Endothelial cell of umbilical vein (primary cell): ENCODE results near the gene SUPV3L1. TPM values are rescaled to one million over a fixed set of nuclear protein-coding genes. Genes with fewer than 3 reads are reported as not detected.

Source experiments
- BruUV-seq: library from RNA; stranded (reverse); fragments of 400-500 nt; replicated peaks from 2 replicates; lab custom pipeline; 2021; lab: Mats Ljungman, UMichigan
- CTCF ChIA-PET: fragments of 300-600, 350-600 bp; sonication (Branson Sonifier 250); formaldehyde crosslinking; loops from one replicate; lab custom pipeline; 2021; ENCODE audit warnings: antibody characterized with exemption, inconsistent platforms; lab: Charles Lee
- POLR2A ChIA-PET: fragments of 300-600, 350-600 bp; sonication (Branson Sonifier 250); formaldehyde crosslinking; loops from one replicate; lab custom pipeline; 2021; ENCODE audit warnings: antibody characterized with exemption, inconsistent platforms; lab: Charles Lee
- DNase-seq: peaks from one replicate; pipeline ENCODE4 v3.0.0-alpha.2; 2011; ENCODE audit warnings: low read depth, low spot score
- FAIRE-seq: peaks from 2 replicates; lab custom pipeline; 2011; peaks lifted over from hg19 to GRCh38; lab: Jason Lieb, UNC
- H2AFZ ChIP-seq: 2 replicates; pipeline ENCODE4 v1.6.0; 2012; ENCODE audit warnings: low read depth, low read length, control low read depth, inconsistent platforms
- H3K27ac ChIP-seq: 2 replicates; pipeline ENCODE4 v1.5.1; 2011; ENCODE audit warnings: low read depth, mild to moderate bottlenecking, control low read depth, low read length, moderate library complexity; ENCODE audit not compliant: insufficient read depth
- H3K27me3 ChIP-seq, 2 experiments: 2 replicates each; pipeline versions ENCODE4 v1.6.0 to v1.6.1; 2011; ENCODE audit warnings: low read length in 2 of 2, mixed read lengths in 1 of 2; ENCODE audit not compliant: control insufficient read depth in 2 of 2, insufficient read depth in 2 of 2
- H3K36me3 ChIP-seq, 2 experiments: 2 replicates in 1 of 2; 3 replicates in 1 of 2; pipeline ENCODE4 v1.5.1; 2011; ENCODE audit warnings: low read length in 2 of 2, mild to moderate bottlenecking in 1 of 2, moderate library complexity in 1 of 2; ENCODE audit not compliant: control insufficient read depth in 2 of 2, insufficient read depth in 2 of 2; ENCODE audit errors: extremely low read depth in 1 of 2
- H3K4me1 ChIP-seq: 3 replicates; pipeline ENCODE4 v1.5.1; 2011; ENCODE audit warnings: mild to moderate bottlenecking, low read length; ENCODE audit not compliant: control insufficient read depth, insufficient read depth; ENCODE audit errors: extremely low read depth
- H3K4me2 ChIP-seq: 2 replicates; pipeline ENCODE4 v1.6.1; 2011; ENCODE audit warnings: low read length, control low read depth, mixed read lengths; ENCODE audit not compliant: insufficient read depth
- H3K4me3 ChIP-seq, 3 experiments: fragments of 200-600 bp in 1 of 3; sonication (generic), shearing (Covaris generic) in 1 of 3; replicated peaks in 1 of 3; 2 replicates each; pipeline ENCODE4 v1.5.1; 2011 to 2016; ENCODE audit warnings: control low read depth in 3 of 3, low read length in 3 of 3, mild to moderate bottlenecking in 2 of 3, inconsistent platforms in 1 of 3, low read depth in 1 of 3, moderate library complexity in 1 of 3; ENCODE audit not compliant: insufficient read depth in 1 of 3
- H3K79me2 ChIP-seq: 2 replicates; pipeline ENCODE4 v1.6.0; 2012; ENCODE audit warnings: low read length, inconsistent platforms; ENCODE audit not compliant: control insufficient read depth, insufficient read depth
- H3K9ac ChIP-seq: replicated peaks from 2 replicates; pipeline ENCODE3; 2011; ENCODE audit warnings: low read length, control low read depth; ENCODE audit not compliant: insufficient read depth; ENCODE audit errors: extremely low read depth
- H3K9me1 ChIP-seq: replicated peaks from 3 replicates; pipeline ENCODE4 v1.6.0; 2011; ENCODE audit warnings: mild to moderate bottlenecking, low read length; ENCODE audit not compliant: control insufficient read depth, insufficient read depth; ENCODE audit errors: extremely low read depth
- H3K9me3 ChIP-seq: replicated peaks from 2 replicates; pipeline ENCODE4 v1.5.1; 2012; ENCODE audit warnings: low read length, inconsistent platforms; ENCODE audit not compliant: control insufficient read depth, insufficient read depth
- H4K20me1 ChIP-seq: replicated peaks from 2 replicates; pipeline ENCODE3; 2011; ENCODE audit warnings: mild to moderate bottlenecking, low read length; ENCODE audit not compliant: control insufficient read depth, insufficient read depth; ENCODE audit errors: extremely low read depth
- CTCF ChIP-seq, 2 donors: IDR thresholded peaks; 1 replicate in 1 of 2; 2 replicates in 1 of 2; pipeline ENCODE4 v1.5.1; 2011; ENCODE audit warnings: low read length in 2 of 2, mild to moderate bottlenecking in 2 of 2, moderate library complexity in 2 of 2, control low read depth in 1 of 2, inconsistent platforms in 1 of 2, low read depth in 1 of 2; ENCODE audit not compliant: insufficient read depth in 1 of 2; ENCODE audit errors: extremely low read depth in 1 of 2
- EZH2 ChIP-seq: IDR thresholded peaks from 2 replicates; pipeline ENCODE4 v1.6.1; 2012; ENCODE audit warnings: borderline replicate concordance, low read depth, mild to moderate bottlenecking, moderate library complexity, low read length, inconsistent platforms; ENCODE audit not compliant: severe bottlenecking
- FOS ChIP-seq: IDR thresholded peaks from 2 replicates; pipeline ENCODE4 v1.6.1; 2011; ENCODE audit warnings: mild to moderate bottlenecking, low read length, moderate library complexity, borderline replicate concordance; ENCODE audit not compliant: insufficient read depth
- GATA2 ChIP-seq: IDR thresholded peaks from 2 replicates; pipeline ENCODE4 v1.7.0; 2011; ENCODE audit warnings: low read depth, mild to moderate bottlenecking, moderate library complexity, mixed read lengths, low read length; ENCODE audit not compliant: insufficient read length, insufficient read depth
- JUN ChIP-seq: IDR thresholded peaks from 2 replicates; pipeline ENCODE4 v1.6.1; 2011; ENCODE audit warnings: borderline replicate concordance, low read depth; ENCODE audit not compliant: insufficient read length, insufficient read depth
- MAX ChIP-seq: IDR thresholded peaks from 2 replicates; pipeline ENCODE4 v1.6.1; 2011; ENCODE audit not compliant: insufficient read depth, insufficient read length
- MYC ChIP-seq: IDR thresholded peaks from one replicate; pipeline ENCODE4 v1.6.1; 2011; ENCODE audit warnings: mild to moderate bottlenecking, low read depth, low read length
- POLR2A ChIP-seq: IDR thresholded peaks from 2 replicates; pipeline ENCODE4 v1.6.1; 2012; ENCODE audit warnings: low read depth, mild to moderate bottlenecking, control low read depth, low read length
- POLR2AphosphoS5 ChIP-seq: IDR thresholded peaks from 2 replicates; pipeline ENCODE4 v1.6.1; 2012; ENCODE audit warnings: low read depth, mild to moderate bottlenecking, control low read depth, low read length, moderate library complexity; ENCODE audit not compliant: insufficient read depth
- dilution Hi-C: fragments of 300-500 bp; cut with MboI; formaldehyde crosslinking; loops from one replicate; pipeline ENCODE4 v1.15.0; 2019; ENCODE audit warnings: low sequenced_read_pairs; ENCODE audit not compliant: extremely low pct_ligation_motif_present
- intact Hi-C: fragments of 100-400 bp; cut with micrococcal nuclease; formaldehyde crosslinking; loops from one replicate; pipeline ENCODE4 v1.10.0; 2022
- polyA plus RNA-seq, 4 experiments: library from polyadenylated mRNA; depleted of rRNA in 3 of 4; stranded (reverse) in 3 of 4; unstranded in 1 of 4; fragments of >200 nt; gene quantifications; 2 replicates each; pipeline versions ENCODE4 v1.2.1 to v1.2.3, GENCODE V29; 2011 to 2012; ENCODE audit warnings: missing spikeins in 1 of 4
- total RNA-seq: library from RNA; stranded (reverse); gene quantifications from 2 replicates; pipeline ENCODE4 v1.2.3, GENCODE V29; 2021

Gene SUPV3L1
- total and polyA plus RNA-seq, 2 donors (not counting 3 experiments of a cell fraction or from before 2014, with no cell fraction given) = 21.8 to 30.4 TPM

- no peaks in the 10 kb centered on the region for H3K36me3 ChIP-seq
- dilution Hi-C loops (loop anchor here (25.0 kb wide), 1 partner anchor 157 kb away; no protein-coding TSS in a partner anchor), intact Hi-C loops (loop anchor here (10.0 kb wide), 1 partner anchor 415 kb away; no protein-coding TSS in a partner anchor)
- no TSS peak for BruUV-seq
- DNase-seq (no peak), FAIRE-seq (no peak)
- H3K4me3 ChIP-seq = no peak overlapping the region
- no peaks in the 10 kb centered on the region for H3K27me3 ChIP-seq
- H3K9ac ChIP-seq = no peak overlapping the region
- TF ChIP-seq MYC = no peak
- TF ChIP-seq POLR2AphosphoS5 = no peak
- TF ChIP-seq POLR2A = no peak
- no peak for TF ChIP-seq JUN
- no peak for TF ChIP-seq GATA2
- TF ChIP-seq MAX = no peak
- no peak for TF ChIP-seq FOS
- no peak for TF ChIP-seq EZH2
- TF ChIP-seq CTCF (IDR thresholded peaks at IDR 0.05; ENCODE audit: extremely low read depth in 1 of 2, insufficient read depth in 1 of 2, low read depth in 1 of 2, low read length in 2 of 2) = no peak
- H4K20me1 ChIP-seq = no peaks in the 10 kb centered on the region
- POLR2A ChIA-PET = no interaction called here
- H3K4me2 ChIP-seq = no peak overlapping the region
- H3K9me1 ChIP-seq = no peaks in the 10 kb centered on the region
- H3K27ac ChIP-seq = no peak overlapping the region
- H3K79me2 ChIP-seq = no peaks in the 10 kb centered on the region
- CTCF ChIA-PET = interaction anchor here (1.8 kb wide), 1 partner anchor 162 kb away, joined by 10 read pairs; no protein-coding TSS in a partner anchor
- H3K4me1 ChIP-seq = peaks cover 20% of the 10 kb centered on the region
- no peak overlapping the region for H2AFZ ChIP-seq
- no peaks in the 10 kb centered on the region for H3K9me3 ChIP-seq
Observed at GRCh38 chr10:69230128-69230527, 50.1 kb downstream of the SUPV3L1 start.
